Retinal pigment epithelial cell (primary cell): Measurements from ENCODE around the gene SERP2.

Experiments used
- DNase-seq: peaks from one replicate; pipeline ENCODE4 v3.0.0-alpha.2; 2010; ENCODE audit warnings: low read depth
- H3K4me3 ChIP-seq: 2 replicates; pipeline ENCODE4 v1.5.1; 2011; ENCODE audit warnings: mild to moderate bottlenecking, low read length, control low read depth, moderate library complexity
- TF ChIP-seq, protein P1 (sequence below): conservative IDR thresholded peaks from 2 replicates; pipeline ENCODE4 v1.5.1; 2011; ENCODE audit warnings: low read depth, low read length, control low read depth, inconsistent platforms

The SERP2 gene

DNA sequence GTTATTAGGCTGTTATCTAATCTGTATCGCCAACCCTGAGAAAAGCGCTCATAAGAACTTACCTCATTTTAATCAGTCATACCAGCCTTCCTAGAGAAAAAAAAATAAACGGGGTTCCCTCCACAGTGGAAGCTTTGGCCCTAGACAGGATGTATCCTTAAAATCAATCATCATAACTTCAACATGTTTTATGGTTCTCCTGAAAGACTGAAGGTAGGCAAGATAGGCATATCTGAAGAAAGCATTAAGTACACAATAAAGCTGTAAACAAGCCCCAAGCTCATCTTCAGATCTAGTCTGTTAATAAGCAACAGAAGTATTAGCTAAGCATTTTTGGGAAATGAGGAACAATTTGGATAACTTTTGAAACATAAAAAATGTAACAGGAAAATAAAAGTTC lies 18.7 kb upstream of the SERP2 start:
- DNase-seq = no peak
- TF ChIP-seq, protein P1, sequence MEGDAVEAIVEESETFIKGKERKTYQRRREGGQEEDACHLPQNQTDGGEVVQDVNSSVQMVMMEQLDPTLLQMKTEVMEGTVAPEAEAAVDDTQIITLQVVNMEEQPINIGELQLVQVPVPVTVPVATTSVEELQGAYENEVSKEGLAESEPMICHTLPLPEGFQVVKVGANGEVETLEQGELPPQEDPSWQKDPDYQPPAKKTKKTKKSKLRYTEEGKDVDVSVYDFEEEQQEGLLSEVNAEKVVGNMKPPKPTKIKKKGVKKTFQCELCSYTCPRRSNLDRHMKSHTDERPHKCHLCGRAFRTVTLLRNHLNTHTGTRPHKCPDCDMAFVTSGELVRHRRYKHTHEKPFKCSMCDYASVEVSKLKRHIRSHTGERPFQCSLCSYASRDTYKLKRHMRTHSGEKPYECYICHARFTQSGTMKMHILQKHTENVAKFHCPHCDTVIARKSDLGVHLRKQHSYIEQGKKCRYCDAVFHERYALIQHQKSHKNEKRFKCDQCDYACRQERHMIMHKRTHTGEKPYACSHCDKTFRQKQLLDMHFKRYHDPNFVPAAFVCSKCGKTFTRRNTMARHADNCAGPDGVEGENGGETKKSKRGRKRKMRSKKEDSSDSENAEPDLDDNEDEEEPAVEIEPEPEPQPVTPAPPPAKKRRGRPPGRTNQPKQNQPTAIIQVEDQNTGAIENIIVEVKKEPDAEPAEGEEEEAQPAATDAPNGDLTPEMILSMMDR = no peak

GRCh38 chr13:44355621-44356020 lies 18.0 kb upstream of the SERP2 start:
- TF ChIP-seq, protein P1 = no peak
- DNase-seq = no peak
- no peak overlapping the region for H3K4me3 ChIP-seq

More for the DNA sequence above, 18.7 kb upstream of the SERP2 start:
- no peak overlapping the region for H3K4me3 ChIP-seq

DNA sequence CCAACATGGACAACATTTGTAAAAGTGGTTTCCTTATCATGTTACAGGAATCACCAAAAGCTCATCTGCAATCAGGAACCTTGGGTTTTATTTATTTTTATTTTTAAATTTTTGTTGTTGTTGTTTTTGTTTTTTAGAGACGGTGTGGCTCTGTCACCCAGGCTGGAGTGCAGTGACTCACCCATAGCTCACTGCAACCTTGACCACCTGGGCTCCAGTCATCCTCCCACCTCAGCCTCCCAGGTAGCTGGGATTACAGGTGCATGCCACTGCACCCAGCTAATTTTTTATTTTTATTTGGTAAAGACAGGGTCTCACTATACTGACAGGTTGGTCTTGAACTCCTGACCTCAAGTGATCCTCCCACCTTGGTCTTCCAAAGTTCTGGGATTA lies 13.6 kb upstream of the SERP2 start:
- DNase-seq = no peak
- TF ChIP-seq, protein P1 = no peak
- no peak overlapping the region for H3K4me3 ChIP-seq

GRCh38 chr13:44362394-44363040 lies 11.1 kb upstream of the SERP2 start:
- no peak for DNase-seq
- TF ChIP-seq, protein P1 = no peak
- H3K4me3 ChIP-seq = no peak overlapping the region

GRCh38 chr13:44363631-44364344 lies 9.8 kb upstream of the SERP2 start:
- TF ChIP-seq, protein P1 = no peak
- DNase-seq = no peak
- H3K4me3 ChIP-seq = no peak overlapping the region

- DNase-seq = no peak
- no peak overlapping the region for H3K4me3 ChIP-seq
Observed at GRCh38 chr13:44364345-44365000, 9.2 kb upstream of the SERP2 start.

More at GRCh38 chr13:44364345-44365000, 9.2 kb upstream of the SERP2 start:
- TF ChIP-seq, protein P1 = no peak
